LNCaP clone FGC (cell line): ENCODE measurements around the gene OOSP4B.
"Not testable (repeated sequence)": the region's sequence is repeated elsewhere in the genome, so short reads cannot be mapped to it uniquely, and the experiment has no call there.

ENCODE experiments used
- DNase-seq: peaks from one replicate; pipeline ENCODE4 v3.0.0-alpha.2; 2011; ENCODE audit warnings: low read depth
- H3K4me3 ChIP-seq: 2 replicates; pipeline ENCODE4 v1.5.1; 2011; ENCODE audit warnings: mild to moderate bottlenecking, low read depth, low read length, control low read depth
- CTCF ChIP-seq: IDR thresholded peaks from 2 replicates; pipeline ENCODE4 v1.5.1; 2012; ENCODE audit warnings: mild to moderate bottlenecking; ENCODE audit not compliant: control insufficient read depth, insufficient read depth; ENCODE audit errors: extremely low read depth

The OOSP4B gene

GRCh38 chr11:60059521-60060240 lies 42.7 kb downstream of the OOSP4B start:
- H3K4me3 ChIP-seq, result no peak overlapping the region
- no peak for TF ChIP-seq CTCF
- no peak for DNase-seq

GRCh38 chr11:60064111-60064510 lies 47.1 kb downstream of the OOSP4B start:
- DNase-seq, result no peak
- TF ChIP-seq CTCF, result no peak
- no peak overlapping the region for H3K4me3 ChIP-seq

GRCh38 chr11:60065801-60066200 lies 48.8 kb downstream of the OOSP4B start:
- no peak overlapping the region for H3K4me3 ChIP-seq
- no peak for DNase-seq
- TF ChIP-seq CTCF, result no peak

GRCh38 chr11:60069450-60069849 lies 52.5 kb downstream of the OOSP4B start:
- no peak for TF ChIP-seq CTCF
- H3K4me3 ChIP-seq, result no peak overlapping the region
- DNase-seq, result no peak

- not testable (repeated sequence) for H3K4me3 ChIP-seq, DNase-seq
Measured at GRCh38 chr11:60071644-60072043, 54.7 kb downstream of the OOSP4B start.

- no peak overlapping the region for H3K4me3 ChIP-seq
- no peak for TF ChIP-seq CTCF
- no peak for DNase-seq
Measured at GRCh38 chr11:60077216-60077817, 60.3 kb downstream of the OOSP4B start.

- H3K4me3 ChIP-seq, result no peak overlapping the region
- TF ChIP-seq CTCF, result no peak
- DNase-seq, result no peak
Measured at GRCh38 chr11:60077981-60078380, 61.0 kb downstream of the OOSP4B start.
